M059J (cell line): Measurements from ENCODE around the gene SAMD10. TPM values are rescaled to one million over a fixed set of nuclear protein-coding genes. Genes with fewer than 3 reads are reported as not detected.
"Not testable (repeated sequence)": the region's sequence is repeated elsewhere in the genome, so short reads cannot be mapped to it uniquely, and the experiment has no call there.

ENCODE experiments used
- DNase-seq: peaks from one replicate; pipeline ENCODE4 v3.0.0-alpha.2; 2012; ENCODE audit warnings: low read depth
- total RNA-seq: library from RNA; depleted of rRNA; stranded (reverse); fragments of >200 nt; shearing (Covaris generic); gene quantifications from 2 replicates; pipeline ENCODE4 v1.2.3, GENCODE V29; 2014; rRNA removed

The SAMD10 gene
- total RNA-seq: 0.42 and 1.2 TPM in 2 replicates

DNA sequence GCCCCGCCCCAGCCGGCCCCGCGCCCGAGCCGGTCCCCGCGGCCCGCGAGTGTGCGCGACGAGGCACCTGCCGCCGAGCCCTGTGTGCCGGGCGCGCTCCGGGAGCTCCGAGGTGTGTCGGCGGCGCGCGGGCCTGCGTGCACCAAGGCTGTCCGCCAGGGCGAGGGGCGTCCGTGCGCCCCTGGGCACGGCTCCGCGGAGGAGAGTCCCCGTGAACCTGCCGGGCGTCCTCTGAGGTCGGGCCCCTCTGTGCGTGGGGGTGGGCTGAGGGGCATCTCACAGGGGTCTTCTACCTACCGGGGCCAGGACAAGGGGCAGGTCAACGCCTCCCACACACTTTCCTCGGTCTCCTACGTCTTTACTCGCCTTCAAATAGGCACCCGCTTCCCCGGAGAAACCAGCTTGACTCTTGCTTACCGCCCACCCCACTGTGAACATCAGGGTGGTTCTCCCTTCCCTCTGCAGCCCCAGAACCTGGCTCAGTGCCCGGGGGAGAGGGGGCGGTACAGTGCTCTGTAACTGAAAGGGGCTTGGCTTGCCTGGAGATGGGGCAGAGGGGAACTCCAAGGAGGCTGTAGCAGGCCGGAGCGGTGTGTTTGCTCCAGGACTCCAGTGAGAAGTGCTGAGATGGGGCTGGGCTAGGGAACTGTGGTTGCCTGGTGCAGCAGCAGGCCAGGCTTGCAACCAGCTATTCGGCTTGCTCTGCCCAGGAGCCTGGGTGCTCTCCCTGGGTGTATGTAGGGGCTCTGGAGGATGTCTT is at the start of gene SAMD10:
Gene SAMD10 (minus strand): TSS at position 86 of the 760 bp plus-strand sequence. CDS start 175 bp downstream, outside the sequence.
- peak; percentile 52 for DNase-seq

GRCh38 chr20:64027981-64028685 is 48.7 kb upstream of the SAMD10 start:
- DNase-seq: no peak

- no peak for DNase-seq
Observed at GRCh38 chr20:64025826-64026412, 46.5 kb upstream of the SAMD10 start.

- no peak for DNase-seq
Observed at GRCh38 chr20:64025101-64025825, 45.8 kb upstream of the SAMD10 start.

GRCh38 chr20:64024141-64024990 is 44.9 kb upstream of the SAMD10 start:
- no peak for DNase-seq

DNA sequence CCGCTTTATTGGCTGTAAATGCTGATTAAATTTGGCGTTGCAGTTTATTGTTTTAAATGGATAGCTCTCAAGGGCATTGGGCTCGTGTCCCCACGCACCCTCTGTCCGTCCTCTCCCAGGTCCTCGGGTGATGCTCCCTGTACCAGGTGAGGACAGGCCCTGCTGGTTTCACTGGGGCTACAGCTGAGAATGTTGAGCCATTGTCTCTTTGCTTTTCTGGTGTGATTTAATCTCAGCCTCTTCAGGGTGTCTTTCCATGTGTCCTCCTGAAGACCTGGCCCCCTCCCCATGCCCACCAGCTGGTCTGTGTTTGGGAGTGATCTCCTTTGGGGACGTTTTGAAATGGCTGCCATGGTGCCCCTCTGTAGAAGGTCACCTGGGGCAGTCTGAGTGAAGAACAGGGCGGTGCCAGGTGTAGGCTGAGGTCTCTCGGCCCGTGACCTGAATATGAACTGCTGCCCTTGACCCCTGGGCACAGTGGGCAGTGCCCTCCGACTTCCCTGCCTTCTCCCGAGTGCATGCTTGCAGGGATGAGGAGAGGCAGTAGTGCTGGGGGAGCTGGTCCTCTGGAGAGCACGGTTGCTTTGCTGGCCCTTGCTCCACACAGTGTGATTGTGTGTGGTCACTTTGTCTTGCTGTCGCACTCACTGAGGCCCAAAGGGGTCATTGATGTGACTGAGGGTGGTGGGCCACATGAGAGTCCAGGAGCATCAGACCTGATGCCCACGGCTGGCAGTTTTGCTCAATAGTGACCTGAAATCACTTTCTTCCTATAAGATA is 44.1 kb upstream of the SAMD10 start:
- no peak for DNase-seq

DNA sequence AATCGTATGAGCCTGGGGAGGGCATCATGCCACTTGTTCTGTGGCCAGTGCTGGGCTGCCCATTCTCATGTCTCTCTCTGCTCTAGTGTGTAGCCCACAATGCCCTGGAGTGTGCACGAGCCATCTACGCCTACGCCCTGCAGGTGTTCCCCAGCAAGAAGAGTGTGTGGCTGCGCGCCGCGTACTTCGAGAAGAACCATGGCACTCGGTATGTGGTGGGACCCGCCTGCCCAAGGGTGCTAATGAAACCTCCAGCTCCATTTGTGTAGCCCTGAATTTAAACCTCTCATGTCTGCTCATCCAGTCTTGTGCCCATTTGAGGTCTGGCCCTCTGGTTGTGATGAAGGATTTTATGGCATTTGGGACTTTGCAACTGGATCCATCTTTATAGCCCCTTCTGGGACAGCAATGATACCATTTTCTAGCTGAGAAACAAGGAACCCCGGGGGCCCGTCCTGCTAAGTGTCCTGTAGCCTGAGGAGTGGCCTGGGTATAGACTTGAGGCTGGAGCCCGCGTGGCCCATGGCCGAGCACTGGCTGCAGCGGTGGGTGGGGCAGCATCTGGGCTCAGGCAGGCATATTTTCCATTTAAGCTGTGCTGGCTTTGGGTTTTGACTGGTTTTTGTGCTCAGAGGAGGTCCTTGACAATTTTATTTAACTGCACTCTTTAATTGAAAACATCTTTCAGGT is 43.4 kb upstream of the SAMD10 start:
- no peak for DNase-seq

GRCh38 chr20:64021124-64021975 is 41.9 kb upstream of the SAMD10 start:
- DNase-seq: no peak

GRCh38 chr20:64015635-64016034 is 36.2 kb upstream of the SAMD10 start:
- DNase-seq: no peak

- DNase-seq: not testable (repeated sequence)
Observed at GRCh38 chr20:64012385-64013154, 33.1 kb upstream of the SAMD10 start.

DNA sequence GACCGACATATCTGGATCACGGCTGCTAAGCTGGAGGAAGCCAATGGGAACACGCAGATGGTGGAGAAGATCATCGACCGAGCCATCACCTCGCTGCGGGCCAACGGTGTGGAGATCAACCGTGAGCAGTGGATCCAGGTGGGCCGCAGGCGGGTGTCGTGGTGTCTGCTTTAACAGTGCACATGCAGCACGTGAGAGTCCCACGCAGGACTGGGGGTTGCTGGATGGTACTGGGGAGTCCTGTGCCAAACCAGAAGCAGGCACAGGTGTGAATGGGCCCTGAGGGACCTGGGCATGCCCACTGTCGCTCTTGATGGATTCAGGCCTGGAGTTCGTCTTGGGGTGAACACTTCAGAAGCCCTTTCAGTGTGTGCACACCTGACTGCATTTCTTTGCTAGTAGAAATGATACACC is 31.9 kb upstream of the SAMD10 start:
- DNase-seq: no peak

DNA sequence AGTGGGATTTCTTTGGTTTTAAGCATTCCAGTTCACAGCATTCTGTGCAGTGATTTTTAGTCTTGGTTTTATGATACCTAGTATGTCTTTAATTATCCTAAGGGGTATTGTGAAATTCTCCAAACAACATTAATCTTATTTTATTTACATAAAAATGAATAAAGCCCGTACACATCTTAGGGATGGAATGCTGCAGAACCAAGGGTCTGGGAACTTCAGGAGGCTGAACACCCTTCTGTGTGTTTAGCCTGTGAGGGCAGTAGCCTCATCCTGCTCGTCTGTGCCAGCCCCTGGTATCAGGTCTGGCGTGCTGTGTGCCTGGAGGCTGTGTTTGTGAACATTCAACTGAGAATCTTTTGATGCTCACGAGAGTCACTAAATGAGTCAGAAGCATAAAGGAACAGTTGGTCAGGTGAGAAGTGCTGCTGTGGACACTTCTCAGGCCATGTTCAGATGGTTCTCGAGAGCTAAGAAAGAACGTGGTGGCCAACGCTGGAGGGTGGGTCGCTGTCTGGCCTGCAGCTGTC is 31.3 kb upstream of the SAMD10 start:
- peak; percentile 68 for DNase-seq

- DNase-seq: no peak
Observed at GRCh38 chr20:64009811-64010387, 30.5 kb upstream of the SAMD10 start.

DNA sequence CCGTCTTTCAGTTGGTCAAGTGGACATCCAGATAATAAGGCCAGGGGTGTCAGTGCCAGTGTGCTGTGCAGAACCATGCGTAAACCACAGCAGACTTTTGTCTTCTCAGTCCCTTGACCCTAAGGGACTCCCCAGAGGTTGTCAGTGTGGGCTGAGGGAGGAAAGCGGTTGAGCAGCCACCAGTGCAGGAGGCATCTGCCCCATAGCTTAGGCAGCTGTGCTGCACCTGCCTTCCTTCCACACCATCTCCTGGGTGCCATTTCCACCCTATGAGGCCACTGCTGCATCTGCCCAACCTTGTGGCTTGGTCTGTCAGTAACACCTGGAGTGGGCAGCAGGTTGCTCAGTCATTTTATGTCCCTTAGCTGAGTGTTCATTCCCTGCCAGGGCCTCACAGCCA is 27.5 kb upstream of the SAMD10 start:
- no peak for DNase-seq

DNA sequence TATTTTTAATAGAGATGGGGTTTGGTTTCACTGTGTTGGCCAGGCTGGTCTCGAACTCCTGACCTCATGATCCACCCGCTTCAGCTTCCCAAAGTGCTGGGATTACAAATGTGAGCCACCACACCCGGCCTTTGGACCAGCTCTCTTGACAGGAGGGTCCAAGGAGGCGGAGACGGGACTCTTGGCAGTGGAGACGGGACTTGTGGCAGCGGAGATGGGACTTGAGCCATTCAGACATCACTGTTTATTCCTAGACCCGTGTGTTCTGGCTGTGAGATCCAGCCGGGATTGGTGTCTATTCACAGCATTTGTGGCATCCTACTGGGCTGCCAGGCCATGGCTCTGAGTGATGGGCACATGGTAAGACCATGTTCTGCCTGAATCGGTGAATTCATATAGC is 27.0 kb upstream of the SAMD10 start:
- no peak for DNase-seq

- DNase-seq: no peak
Observed at GRCh38 chr20:64005394-64005793, 26.0 kb upstream of the SAMD10 start.

GRCh38 chr20:64003960-64004725 is 24.7 kb upstream of the SAMD10 start:
- DNase-seq: no peak
